Osteoblast (primary cell): ENCODE data around the gene COL4A1. TPM values are rescaled to one million over a fixed set of nuclear protein-coding genes. Genes with fewer than 3 reads are reported as not detected.

Source experiments
- DNase-seq: peaks from one replicate; pipeline ENCODE4 v3.0.0; 2011; ENCODE audit warnings: low spot score, mixed read lengths; ENCODE audit not compliant: insufficient read length; ENCODE audit errors: missing footprints
- H2AFZ ChIP-seq: 2 replicates; pipeline ENCODE4 v1.6.0; 2011; ENCODE audit warnings: mild to moderate bottlenecking, low read length
- H3K27ac ChIP-seq: 2 replicates; pipeline ENCODE4 v1.5.1; 2011; ENCODE audit warnings: mild to moderate bottlenecking, low read depth, low read length, moderate library complexity
- H3K27me3 ChIP-seq: 2 replicates; pipeline ENCODE4 v1.6.0; 2012; ENCODE audit warnings: mild to moderate bottlenecking, control low read depth, inconsistent platforms, low read length, moderate library complexity; ENCODE audit not compliant: insufficient read depth
- H3K36me3 ChIP-seq: 2 replicates; pipeline ENCODE4 v1.5.1; 2011; ENCODE audit warnings: mild to moderate bottlenecking, low read length, control low read depth, moderate library complexity; ENCODE audit not compliant: insufficient read depth
- H3K4me1 ChIP-seq: 2 replicates; pipeline ENCODE4 v1.5.1; 2011; ENCODE audit warnings: mild to moderate bottlenecking, low read length, control low read depth, moderate library complexity; ENCODE audit not compliant: insufficient read depth
- H3K4me2 ChIP-seq: 2 replicates; pipeline ENCODE4 v1.6.0; 2011; ENCODE audit warnings: mild to moderate bottlenecking, low read length; ENCODE audit not compliant: insufficient read depth
- H3K4me3 ChIP-seq: fragments of 200-600 bp; sonication (generic); 3 replicates; pipeline ENCODE4 v1.5.1; 2012; ENCODE audit warnings: mild to moderate bottlenecking, low read length, inconsistent platforms; ENCODE audit not compliant: insufficient read depth
- H3K79me2 ChIP-seq: 2 replicates; pipeline ENCODE4 v1.6.0; 2012; ENCODE audit warnings: mild to moderate bottlenecking, low read length, control low read depth, inconsistent platforms; ENCODE audit not compliant: insufficient read depth
- H3K9me3 ChIP-seq: 2 replicates; pipeline ENCODE4 v1.5.1; 2011; ENCODE audit warnings: low read depth, low read length, control low read depth
- H4K20me1 ChIP-seq: 2 replicates; pipeline ENCODE4 v1.6.0; 2012; ENCODE audit warnings: mild to moderate bottlenecking, low read length, control low read depth; ENCODE audit not compliant: insufficient read depth
- CTCF ChIP-seq: IDR thresholded peaks from 2 replicates; pipeline ENCODE4 v1.5.1; 2011; ENCODE audit warnings: mild to moderate bottlenecking, low read depth, low read length, moderate library complexity; ENCODE audit errors: extremely low read depth
- total RNA-seq: library from RNA; depleted of rRNA; stranded (reverse); fragments of >200 nt; gene quantifications from 2 replicates; pipeline ENCODE4 v1.2.3, GENCODE V29; 2012

Gene COL4A1
- total RNA-seq, 1 donor = 412 TPM

DNA sequence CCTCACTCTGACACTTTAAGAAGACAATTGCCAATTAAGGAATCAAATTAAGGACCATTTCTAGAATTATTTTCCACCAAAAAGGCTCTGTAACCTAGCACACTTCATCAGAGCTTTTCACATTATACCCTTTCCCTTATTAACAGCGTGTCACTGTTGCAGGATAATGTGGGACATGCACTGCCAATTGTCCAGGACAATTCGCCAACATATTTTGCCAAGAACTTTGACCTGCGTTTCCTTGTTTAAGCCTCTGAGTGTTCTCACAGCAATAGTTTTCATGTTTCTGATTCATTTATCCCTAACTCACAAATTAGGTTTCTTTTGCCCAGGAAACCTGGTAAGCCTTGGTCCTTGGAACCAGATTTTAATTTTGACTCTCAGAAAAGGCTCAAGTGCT is 13.3 kb downstream of the COL4A1 start:
- H2AFZ ChIP-seq = no peak overlapping the region
- peaks cover 73% of the 10 kb centered on the region for H3K79me2 ChIP-seq
- H3K27me3 ChIP-seq = no peaks in the 10 kb centered on the region
- H3K4me2 ChIP-seq = no peak overlapping the region
- H3K4me1 ChIP-seq = no peaks in the 10 kb centered on the region
- H3K27ac ChIP-seq = no peak overlapping the region
- DNase-seq = no peak
- no peaks in the 10 kb centered on the region for H3K9me3 ChIP-seq
- no peak for TF ChIP-seq CTCF
- peaks cover 26% of the 10 kb centered on the region for H3K36me3 ChIP-seq
- no peak overlapping the region for H3K4me3 ChIP-seq
- H4K20me1 ChIP-seq = peaks cover 71% of the 10 kb centered on the region

GRCh38 chr13:110293037-110293436 is 13.9 kb downstream of the COL4A1 start:
- no peaks in the 10 kb centered on the region for H3K27me3 ChIP-seq
- no peak overlapping the region for H3K4me3 ChIP-seq
- H3K79me2 ChIP-seq = peaks cover 68% of the 10 kb centered on the region
- no peak overlapping the region for H3K4me2 ChIP-seq
- TF ChIP-seq CTCF = no peak
- peaks cover 72% of the 10 kb centered on the region for H4K20me1 ChIP-seq
- H3K27ac ChIP-seq = no peak overlapping the region
- no peaks in the 10 kb centered on the region for H3K9me3 ChIP-seq
- H2AFZ ChIP-seq = no peak overlapping the region
- no peak for DNase-seq
- no peaks in the 10 kb centered on the region for H3K4me1 ChIP-seq
- H3K36me3 ChIP-seq = peaks cover 23% of the 10 kb centered on the region

GRCh38 chr13:110291286-110291685 is 15.7 kb downstream of the COL4A1 start:
- Histone ChIP-seq H3K27ac (no peak overlapping the region), H3K4me1 (no peaks in the 10 kb centered on the region), H3K9me3 (no peaks in the 10 kb centered on the region), H3K4me3 (no peak overlapping the region), H2AFZ (no peak overlapping the region), H3K36me3 (peaks cover 18% of the 10 kb centered on the region), H3K27me3 (no peaks in the 10 kb centered on the region), H3K4me2 (no peak overlapping the region), H4K20me1 (peaks cover 71% of the 10 kb centered on the region), H3K79me2 (peaks cover 55% of the 10 kb centered on the region)
- TF ChIP-seq CTCF = no peak
- DNase-seq = no peak

DNA sequence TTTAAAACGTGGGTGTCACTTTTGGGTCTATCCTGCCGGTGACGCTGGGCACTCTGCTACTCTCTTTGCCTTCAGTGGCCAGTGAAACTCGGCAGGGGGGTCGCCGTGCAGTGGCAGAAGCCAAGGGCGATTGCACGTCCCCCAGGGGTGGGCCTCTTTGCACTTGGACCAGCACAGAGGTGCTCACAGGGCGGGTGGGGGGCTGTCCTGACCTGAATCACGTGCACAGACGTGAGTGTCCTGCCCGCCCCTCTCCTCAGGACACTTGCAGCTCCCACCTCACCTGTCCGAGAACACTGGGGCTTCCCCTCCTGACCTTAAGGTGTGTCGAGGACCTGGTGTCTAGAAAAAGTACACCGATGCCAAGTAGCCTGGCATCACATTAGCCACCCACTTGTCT is 16.1 kb downstream of the COL4A1 start:
- H3K27ac ChIP-seq = no peak overlapping the region
- H3K4me2 ChIP-seq = no peak overlapping the region
- TF ChIP-seq CTCF = no peak
- H3K79me2 ChIP-seq = peaks cover 53% of the 10 kb centered on the region
- H4K20me1 ChIP-seq = peaks cover 71% of the 10 kb centered on the region
- H3K4me3 ChIP-seq = no peak overlapping the region
- no peaks in the 10 kb centered on the region for H3K9me3 ChIP-seq
- DNase-seq = no peak
- H2AFZ ChIP-seq = no peak overlapping the region
- peaks cover 3% of the 10 kb centered on the region for H3K4me1 ChIP-seq
- no peaks in the 10 kb centered on the region for H3K27me3 ChIP-seq
- H3K36me3 ChIP-seq = peaks cover 21% of the 10 kb centered on the region
